ENCODE measurements around the gene TMEM225. TPM values are rescaled to one million over a fixed set of nuclear protein-coding genes. Genes with fewer than 3 reads are reported as not detected.

TMEM225 gene
- total RNA-seq, 1 experiment from 2014 or later, result not detected

DNA sequence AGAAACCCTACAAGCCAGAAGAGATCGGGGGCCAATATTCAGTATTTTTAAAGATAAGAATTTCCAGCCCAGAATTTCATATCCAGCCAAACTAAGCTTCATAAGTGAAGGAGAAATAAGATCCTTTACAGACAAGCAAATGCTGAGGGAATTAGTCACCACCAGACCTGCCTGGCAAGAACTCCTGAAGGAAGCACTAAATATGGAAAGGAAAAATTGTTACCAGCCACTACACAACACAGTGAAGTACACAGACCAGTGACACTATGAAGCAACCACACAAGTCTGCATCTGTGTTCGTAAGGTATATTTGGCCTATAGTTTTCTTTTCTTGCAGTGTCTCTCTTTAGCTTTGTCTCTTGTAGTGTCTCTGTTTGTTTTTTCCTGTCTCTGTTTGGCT, 29.0 kb downstream of the TMEM225 start:
- H3K4me3 ChIP-seq (ENCODE audit: low read depth, low read length, poor library complexity, severe bottlenecking), result no peak overlapping the region
- no peaks in the 10 kb centered on the region for H3K36me3 ChIP-seq (ENCODE audit: insufficient read depth, low read length, poor library complexity, severe bottlenecking)
- TF ChIP-seq, protein P1, sequence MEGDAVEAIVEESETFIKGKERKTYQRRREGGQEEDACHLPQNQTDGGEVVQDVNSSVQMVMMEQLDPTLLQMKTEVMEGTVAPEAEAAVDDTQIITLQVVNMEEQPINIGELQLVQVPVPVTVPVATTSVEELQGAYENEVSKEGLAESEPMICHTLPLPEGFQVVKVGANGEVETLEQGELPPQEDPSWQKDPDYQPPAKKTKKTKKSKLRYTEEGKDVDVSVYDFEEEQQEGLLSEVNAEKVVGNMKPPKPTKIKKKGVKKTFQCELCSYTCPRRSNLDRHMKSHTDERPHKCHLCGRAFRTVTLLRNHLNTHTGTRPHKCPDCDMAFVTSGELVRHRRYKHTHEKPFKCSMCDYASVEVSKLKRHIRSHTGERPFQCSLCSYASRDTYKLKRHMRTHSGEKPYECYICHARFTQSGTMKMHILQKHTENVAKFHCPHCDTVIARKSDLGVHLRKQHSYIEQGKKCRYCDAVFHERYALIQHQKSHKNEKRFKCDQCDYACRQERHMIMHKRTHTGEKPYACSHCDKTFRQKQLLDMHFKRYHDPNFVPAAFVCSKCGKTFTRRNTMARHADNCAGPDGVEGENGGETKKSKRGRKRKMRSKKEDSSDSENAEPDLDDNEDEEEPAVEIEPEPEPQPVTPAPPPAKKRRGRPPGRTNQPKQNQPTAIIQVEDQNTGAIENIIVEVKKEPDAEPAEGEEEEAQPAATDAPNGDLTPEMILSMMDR (conservative IDR thresholded peaks at IDR 0.05; ENCODE audit: low read depth, low read length), result no peak
- TF ChIP-seq EZH2 (IDR thresholded peaks at IDR 0.05; ENCODE audit: borderline replicate concordance, low read depth, low read length, poor library complexity, severe bottlenecking), result no peak
- no TSS peak for BruUV-seq (replicated peaks)
- H3K4me1 ChIP-seq (ENCODE audit: insufficient read depth, low read length, poor library complexity, severe bottlenecking), result no peaks in the 10 kb centered on the region
- H3K27me3 ChIP-seq (replicated peaks; ENCODE audit: insufficient read depth, low read depth, low read length, poor library complexity), result no peaks in the 10 kb centered on the region
- H3K9me3 ChIP-seq (ENCODE audit: low read depth, low read length, poor library complexity, severe bottlenecking), result no peaks in the 10 kb centered on the region
- H3K27ac ChIP-seq (ENCODE audit: low read depth, low read length, poor library complexity, severe bottlenecking), result no peak overlapping the region
- POLR2A ChIA-PET (ENCODE audit: low non-redundant PET), result no interaction called here
- intact Hi-C loops (cut with micrococcal nuclease; ENCODE audit: unreplicated experiment), result no loop called here
- CTCF ChIA-PET, result no interaction called here
- DNase-seq (ENCODE audit: low spot score), result no peak

DNA sequence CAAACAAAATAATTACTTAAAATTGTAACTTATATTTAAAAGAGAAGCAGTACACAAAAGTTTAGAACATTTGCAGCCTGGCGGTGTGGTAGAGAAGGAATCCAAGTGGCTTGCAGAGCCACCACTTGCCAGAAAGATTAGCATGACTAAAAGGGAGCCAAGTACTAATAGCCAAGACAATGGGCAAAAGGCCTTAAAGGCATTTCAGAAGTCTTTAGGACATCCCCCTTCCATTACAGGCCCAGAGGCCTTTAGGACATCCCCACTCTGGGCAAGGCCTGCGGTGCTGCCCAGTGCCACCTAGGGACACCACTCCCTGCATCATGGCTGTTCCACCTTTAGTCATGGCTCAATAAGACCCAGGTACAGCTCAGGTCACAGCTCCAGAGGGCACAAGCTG, 32.4 kb downstream of the TMEM225 start:
- H3K27ac ChIP-seq (ENCODE audit: low read depth, low read length, poor library complexity, severe bottlenecking), result no peak overlapping the region
- CTCF ChIA-PET, result no interaction called here
- H3K4me3 ChIP-seq (ENCODE audit: low read depth, low read length, poor library complexity, severe bottlenecking), result no peak overlapping the region
- no peaks in the 10 kb centered on the region for H3K9me3 ChIP-seq (ENCODE audit: low read depth, low read length, poor library complexity, severe bottlenecking)
- TF ChIP-seq, protein P1 (conservative IDR thresholded peaks at IDR 0.05; ENCODE audit: low read depth, low read length), result no peak
- TF ChIP-seq EZH2 (IDR thresholded peaks at IDR 0.05; ENCODE audit: borderline replicate concordance, low read depth, low read length, poor library complexity, severe bottlenecking), result no peak
- no peak for DNase-seq (ENCODE audit: low spot score)
- H3K27me3 ChIP-seq (replicated peaks; ENCODE audit: insufficient read depth, low read depth, low read length, poor library complexity), result no peaks in the 10 kb centered on the region
- POLR2A ChIA-PET (ENCODE audit: low non-redundant PET), result no interaction called here
- no peaks in the 10 kb centered on the region for H3K4me1 ChIP-seq (ENCODE audit: insufficient read depth, low read length, poor library complexity, severe bottlenecking)
- no TSS peak for BruUV-seq (replicated peaks)
- intact Hi-C loops (cut with micrococcal nuclease; ENCODE audit: unreplicated experiment), result no loop called here
- no peaks in the 10 kb centered on the region for H3K36me3 ChIP-seq (ENCODE audit: insufficient read depth, low read length, poor library complexity, severe bottlenecking)

DNA sequence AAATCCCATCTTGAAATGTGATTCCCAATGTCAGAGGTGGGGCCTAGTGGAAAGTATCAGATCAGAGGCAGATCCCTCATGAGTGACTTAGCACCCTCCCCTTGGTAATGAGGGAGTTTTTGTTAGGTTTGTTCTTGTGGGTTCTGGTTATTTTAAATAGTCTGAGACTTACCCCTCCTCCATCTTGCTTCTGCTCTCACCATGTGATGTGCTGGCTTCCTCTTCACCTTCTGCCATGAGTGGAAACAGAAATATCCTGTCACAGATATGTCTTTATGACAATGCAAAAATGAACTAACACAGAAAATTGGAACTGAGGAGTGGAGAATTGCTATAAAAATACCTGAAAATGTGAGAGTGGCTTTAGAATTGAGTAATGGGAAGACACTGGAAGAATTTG, 33.1 kb downstream of the TMEM225 start:
- POLR2A ChIA-PET (ENCODE audit: low non-redundant PET), result no interaction called here
- Histone ChIP-seq H3K4me1 (ENCODE audit: insufficient read depth, low read length, poor library complexity, severe bottlenecking) (no peaks in the 10 kb centered on the region), H3K4me3 (ENCODE audit: low read depth, low read length, poor library complexity, severe bottlenecking) (no peak overlapping the region), H3K9me3 (ENCODE audit: low read depth, low read length, poor library complexity, severe bottlenecking) (no peaks in the 10 kb centered on the region), H3K27ac (ENCODE audit: low read depth, low read length, poor library complexity, severe bottlenecking) (no peak overlapping the region), H3K36me3 (ENCODE audit: insufficient read depth, low read length, poor library complexity, severe bottlenecking) (no peaks in the 10 kb centered on the region), H3K27me3 (replicated peaks; ENCODE audit: insufficient read depth, low read depth, low read length, poor library complexity) (no peaks in the 10 kb centered on the region)
- CTCF ChIA-PET, result no interaction called here
- DNase-seq (ENCODE audit: low spot score), result no peak
- BruUV-seq (replicated peaks), result no TSS peak
- TF ChIP-seq EZH2 (IDR thresholded peaks at IDR 0.05; ENCODE audit: borderline replicate concordance, low read depth, low read length, poor library complexity, severe bottlenecking), result no peak
- TF ChIP-seq, protein P1 (conservative IDR thresholded peaks at IDR 0.05; ENCODE audit: low read depth, low read length), result no peak
- intact Hi-C loops (cut with micrococcal nuclease; ENCODE audit: unreplicated experiment), result no loop called here
